Tibial nerve (tissue), 4 donors: ENCODE data around the gene LNX2.

Experiments used
- CTCF ChIP-seq, 5 experiments: fragments of 200-600 bp in 3 of 5; fragments of 450-650 bp in 2 of 5; sonication (generic) in 3 of 5; IDR thresholded peaks; one replicate each; pipeline ENCODE4 v1.5.1; 2016 to 2019; ENCODE audit warnings: antibody characterized with exemption in 5 of 5, mild to moderate bottlenecking in 3 of 5, moderate library complexity in 2 of 5
- EP300 ChIP-seq, 2 donors: sonication (generic); formaldehyde crosslinking; IDR thresholded peaks; one replicate each; pipeline ENCODE4 v1.6.1; 2017; ENCODE audit warnings: antibody characterized with exemption in 2 of 2, mild to moderate bottlenecking in 1 of 2

- no peak for TF ChIP-seq CTCF (IDR thresholded peaks at IDR 0.05)
- TF ChIP-seq EP300 (IDR thresholded peaks at IDR 0.05) = no peak
Observed at GRCh38 chr13:27605610-27606200, 14.6 kb downstream of the LNX2 start.
